Omental fat pad (tissue), 4 donors: ENCODE results near the gene OR56B1. TPM values are rescaled to one million over a fixed set of nuclear protein-coding genes. Genes with fewer than 3 reads are reported as not detected.

Experiments
- ATAC-seq: fragments of 150-250 bp; one replicate; pipeline ENCODE4 v1.9.1; 2016; ENCODE audit warnings: mild to moderate bottlenecking, moderate library complexity; ENCODE audit not compliant: low FRiP score
- DNase-seq: peaks from one replicate; pipeline ENCODE4 v3.0.0-alpha.2; 2019; ENCODE audit warnings: low spot score
- CTCF ChIP-seq, 3 donors: fragments of 450-650 bp; IDR thresholded peaks; one replicate each; pipeline ENCODE4 v1.5.1; 2016 to 2017; ENCODE audit warnings: antibody characterized with exemption in 3 of 3, mild to moderate bottlenecking in 3 of 3, moderate library complexity in 2 of 3
- total RNA-seq, 4 donors: library from RNA; depleted of rRNA; stranded (reverse); fragments of >200 nt; gene quantifications; one replicate each; pipeline ENCODE4 v1.1.0, GENCODE V29; 2016

Gene OR56B1
- total RNA-seq, 4 donors from 2014 or later, result 0.47 TPM; not detected in 3

GRCh38 chr11:5753943-5754342 is 17.7 kb downstream of the OR56B1 start, which contains the start of gene OR52N4:
TSS of gene OR52N4 (plus strand) at chr11:5754243. CDS start at chr11:5754741, 498 bp downstream.
- ATAC-seq, result no peak
- TF ChIP-seq CTCF (IDR thresholded peaks at IDR 0.05), result no peak
- no peak for DNase-seq

- ATAC-seq, result no peak
- no peak for DNase-seq
- no peak for TF ChIP-seq CTCF (IDR thresholded peaks at IDR 0.05)
Measured at GRCh38 chr11:5767056-5767455, 30.8 kb downstream of the OR56B1 start.

- ATAC-seq (no peak), DNase-seq (no peak)
- TF ChIP-seq CTCF (IDR thresholded peaks at IDR 0.05), result no peak
Measured at GRCh38 chr11:5783255-5783654, 47.0 kb downstream of the OR56B1 start, which contains the start of gene OR52N5. TSS of gene OR52N5 (minus strand) at chr11:5783355. CDS start at chr11:5778634, 4,721 bp downstream.

Other genes with a start within 250 kb of the OR56B1 start
- gene OR52D1, start 247.8 kb upstream of the OR56B1 start, total RNA-seq, result not detected
- gene UBQLN3, start 226.5 kb upstream of the OR56B1 start, total RNA-seq, result 1 to 10 TPM in 2 of 4 donors, under 1 TPM in 2; 0.82 to 1.3 (median 0.98) TPM
- 1 to 10 TPM in 2 of 4 donors, under 1 TPM in 2; 0.19 to 1.7 (median 0.81) TPM for gene UBQLNL, start 219.7 kb upstream of the OR56B1 start, total RNA-seq
- 1 to 10 TPM in 1 of 4 donors, under 1 TPM in 1, not detected in 2; 0.48 to 1.8 TPM for gene OR52H1, start 187.9 kb upstream of the OR56B1 start, total RNA-seq
- gene OR52B6, start 155.6 kb upstream of the OR56B1 start, total RNA-seq, result not detected
- gene TRIM6, start 139.8 kb upstream of the OR56B1 start, total RNA-seq, result 1 to 10 TPM; 1.9 to 3.3 (median 2.8) TPM
- gene TRIM34, start 111.4 kb upstream of the OR56B1 start, total RNA-seq, result 1 to 10 TPM; 3.7 to 9.6 (median 6.6) TPM
- 10 to 100 TPM; 18.0 to 24.4 (median 21.1) TPM for gene TRIM5, start 51.4 kb upstream of the OR56B1 start, total RNA-seq
- gene TRIM22, start 46.7 kb upstream of the OR56B1 start, total RNA-seq, result 100 to 1,000 TPM in 1 of 4 donors, 10 to 100 TPM in 3; 22.3 to 163 (median 55.7) TPM
- under 1 TPM in 1 of 4 donors, not detected in 3; 0.72 TPM for gene OR52N4, start 17.8 kb downstream of the OR56B1 start, total RNA-seq
- 10 to 100 TPM in 1 of 4 donors, not detected in 3; 11.9 TPM for gene OR52N5, start 46.9 kb downstream of the OR56B1 start, total RNA-seq
- gene OR52N1, start 54.8 kb downstream of the OR56B1 start, total RNA-seq, result 10 to 100 TPM in 1 of 4 donors, 1 to 10 TPM in 1, under 1 TPM in 1, not detected in 1; 0.46 to 13.9 (median 2.4) TPM
- not detected for gene OR52N2, start 72.5 kb downstream of the OR56B1 start, total RNA-seq
- gene OR52E6, start 105.4 kb downstream of the OR56B1 start, total RNA-seq, result not detected
- not detected for gene OR52E8, start 121.2 kb downstream of the OR56B1 start, total RNA-seq
- not detected for gene OR52E4, start 144.2 kb downstream of the OR56B1 start, total RNA-seq
- gene OR52E5, start 156.8 kb downstream of the OR56B1 start, total RNA-seq, result not detected
- gene OR56A3, start 205.8 kb downstream of the OR56B1 start, total RNA-seq, result not detected
- not detected for gene OR56A5, start 232.0 kb downstream of the OR56B1 start, total RNA-seq